Fibroblast of skin of right quadriceps (primary cell): ENCODE data around the gene RAB17.
A peak's percentile ranks its signal among the peaks of the same experiment; 100 is the strongest.
"Not testable (repeated sequence)": the region's sequence is repeated elsewhere in the genome, so short reads cannot be mapped to it uniquely, and the experiment has no call there.

Experiments used
- DNase-seq: peaks from one replicate; pipeline ENCODE4 v3.0.0-alpha.2; 2013

The RAB17 gene

DNA sequence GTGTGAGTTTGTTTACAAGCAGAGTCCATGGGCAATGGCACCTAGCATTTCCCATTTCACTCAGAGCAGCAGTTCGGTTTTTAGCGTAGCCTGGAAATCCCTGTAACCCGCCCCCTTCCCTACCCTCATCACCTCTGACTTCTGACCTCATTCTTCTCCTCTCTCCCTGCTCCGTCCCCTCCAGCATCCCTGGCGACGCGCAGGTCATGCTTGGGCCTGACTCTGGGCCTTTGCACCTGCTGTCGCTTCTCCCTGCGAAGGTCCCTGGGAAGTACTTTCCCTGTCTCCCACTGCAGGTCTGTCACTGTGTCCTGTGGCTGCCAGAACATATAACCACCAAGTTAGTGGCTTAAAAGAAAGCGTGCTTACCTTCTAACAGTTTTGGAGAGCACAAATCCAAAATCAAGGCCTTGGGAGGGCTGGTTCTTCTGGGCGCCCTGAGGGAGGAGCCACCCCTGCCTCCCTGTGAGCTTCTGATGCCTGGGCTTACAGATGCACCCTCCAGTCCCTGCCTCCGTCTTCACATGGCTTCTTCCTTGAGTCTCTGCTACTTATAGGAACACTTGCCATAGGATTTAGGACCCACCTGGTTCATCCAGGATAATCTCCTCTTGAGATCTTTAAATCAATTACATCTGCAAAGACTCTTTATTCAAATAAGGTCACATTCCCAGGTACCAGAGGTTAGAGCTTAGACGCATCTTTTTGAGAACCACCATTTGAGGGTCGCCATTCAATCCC lies 8.1 kb upstream of the RAB17 start:
- DNase-seq = no peak

DNA sequence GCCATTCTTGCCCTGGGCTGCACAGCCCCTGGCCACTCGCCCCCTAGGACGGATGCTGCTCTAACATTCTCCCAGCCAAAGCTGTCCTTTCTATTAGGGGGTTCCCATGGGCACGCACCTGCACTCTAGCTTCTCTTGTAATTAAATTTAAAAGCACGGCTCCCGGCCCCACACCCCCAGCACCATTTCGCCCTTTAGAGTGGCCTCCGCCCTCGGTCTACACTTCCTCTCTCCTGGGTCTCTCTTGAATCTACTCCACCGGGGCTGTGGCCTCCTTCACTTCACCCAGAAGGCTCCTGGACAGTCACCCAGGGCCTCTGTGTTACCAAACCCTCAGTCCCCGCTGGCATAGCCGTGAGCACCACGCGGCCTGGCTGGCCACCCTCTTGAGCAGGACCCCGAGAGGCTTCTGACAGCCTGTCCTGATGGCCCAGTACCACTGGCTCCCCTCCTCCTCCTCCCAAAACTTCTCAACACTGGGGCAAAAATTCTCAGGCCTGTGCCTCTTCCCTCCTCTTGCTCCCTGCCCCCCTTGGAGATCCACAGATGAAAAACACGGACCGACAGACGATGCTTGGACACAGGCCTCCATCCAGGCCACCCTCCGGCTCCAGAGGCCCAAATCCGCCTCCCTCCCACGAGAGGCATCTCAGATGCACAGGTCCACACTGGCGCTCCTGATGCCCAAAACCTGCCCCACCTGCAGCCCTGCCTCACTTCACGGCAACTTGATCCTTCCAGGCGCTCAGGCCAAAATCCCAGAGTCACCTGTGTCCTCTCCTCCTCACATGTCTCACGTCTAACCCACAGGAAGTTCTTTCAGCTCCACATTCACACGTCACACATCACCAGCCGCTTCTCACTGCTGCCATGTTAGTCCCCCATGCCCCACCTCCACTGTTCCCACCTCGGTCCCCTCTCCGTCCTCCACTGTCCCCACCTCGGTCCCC lies 6.9 kb upstream of the RAB17 start:
- DNase-seq = no peak

DNA sequence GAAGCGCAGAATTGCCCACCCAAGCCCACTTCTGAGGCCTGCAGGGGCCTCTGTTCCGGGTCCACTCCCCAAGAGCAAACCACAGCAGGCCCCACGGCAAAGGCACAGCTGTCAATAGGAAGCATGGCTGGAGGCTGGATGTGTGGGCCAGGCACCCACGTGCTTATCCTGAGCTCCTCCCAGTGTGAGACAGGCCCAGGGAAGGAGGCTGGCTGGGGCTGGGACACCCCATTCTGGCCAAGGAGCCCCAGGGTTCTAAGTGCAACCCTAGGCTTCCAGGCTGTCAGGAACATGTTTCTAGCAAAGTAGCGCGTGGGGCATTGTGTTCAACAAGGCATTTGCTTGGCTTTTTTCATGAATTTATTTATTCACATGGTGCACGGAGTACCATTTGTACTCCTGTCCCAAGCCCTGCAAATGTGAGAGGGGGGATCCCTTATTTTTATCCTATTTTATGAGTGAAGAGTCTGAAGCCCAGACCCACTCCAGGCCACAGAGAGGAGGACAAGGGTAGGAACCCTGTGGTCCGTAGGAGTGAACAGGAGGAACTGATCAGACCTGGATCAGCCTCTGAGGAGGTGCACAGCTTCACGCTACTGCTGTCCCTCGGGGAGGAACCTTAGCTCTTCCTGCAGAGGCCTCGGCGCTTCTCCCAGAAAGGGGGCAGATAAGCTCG lies 6.1 kb upstream of the RAB17 start:
- no peak for DNase-seq

DNA sequence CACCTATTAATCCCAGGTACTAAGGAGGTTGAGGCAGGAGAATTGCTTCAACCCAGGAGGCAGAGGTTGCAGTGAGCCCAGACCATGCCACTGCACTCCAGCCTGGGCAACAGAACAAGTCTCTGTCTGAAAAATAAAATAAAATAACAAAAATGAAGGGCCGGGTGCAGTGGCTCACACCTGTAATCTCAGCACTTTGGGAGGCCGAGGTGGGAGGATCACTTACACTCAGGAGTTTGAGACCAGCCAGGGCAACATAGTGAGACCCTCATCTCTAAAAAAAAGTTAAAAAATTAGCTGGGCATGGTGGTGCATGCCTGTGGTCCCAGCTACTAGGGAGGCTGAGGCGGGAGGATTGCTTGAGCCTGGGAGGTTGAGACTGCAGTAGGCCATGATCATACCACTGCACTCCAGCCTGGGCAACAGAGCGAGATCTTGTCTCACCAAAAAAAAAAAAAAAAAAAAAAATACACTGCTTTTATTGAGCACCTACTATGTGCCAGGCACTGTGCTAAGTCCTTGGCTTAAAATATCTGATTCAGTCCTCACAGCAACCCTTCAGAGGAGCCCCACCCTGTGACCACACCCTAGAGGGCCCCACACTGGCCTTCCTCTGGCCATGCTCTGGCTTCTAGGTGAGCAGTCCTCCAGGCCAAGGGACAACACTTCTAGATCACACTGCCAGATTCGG lies 5.4 kb upstream of the RAB17 start:
- DNase-seq = not testable (repeated sequence)

DNA sequence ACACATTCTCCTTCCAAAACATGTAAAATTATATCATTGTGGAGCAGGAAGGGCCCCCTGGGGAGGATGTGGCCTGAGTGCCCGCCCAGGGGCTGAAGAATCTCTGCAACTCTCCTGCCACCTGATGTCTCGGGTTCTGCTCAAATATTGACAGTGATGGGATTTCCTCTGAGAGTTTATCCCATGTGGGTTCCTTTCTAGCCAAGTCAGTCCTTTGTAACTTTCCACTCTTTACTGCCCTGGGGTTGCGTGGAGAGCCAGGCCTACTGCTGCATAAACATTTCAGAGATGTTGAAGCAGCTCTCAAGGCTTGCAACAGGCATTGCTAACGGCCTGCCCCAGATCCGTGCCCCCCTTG lies 4.0 kb upstream of the RAB17 start:
- DNase-seq = no peak

DNA sequence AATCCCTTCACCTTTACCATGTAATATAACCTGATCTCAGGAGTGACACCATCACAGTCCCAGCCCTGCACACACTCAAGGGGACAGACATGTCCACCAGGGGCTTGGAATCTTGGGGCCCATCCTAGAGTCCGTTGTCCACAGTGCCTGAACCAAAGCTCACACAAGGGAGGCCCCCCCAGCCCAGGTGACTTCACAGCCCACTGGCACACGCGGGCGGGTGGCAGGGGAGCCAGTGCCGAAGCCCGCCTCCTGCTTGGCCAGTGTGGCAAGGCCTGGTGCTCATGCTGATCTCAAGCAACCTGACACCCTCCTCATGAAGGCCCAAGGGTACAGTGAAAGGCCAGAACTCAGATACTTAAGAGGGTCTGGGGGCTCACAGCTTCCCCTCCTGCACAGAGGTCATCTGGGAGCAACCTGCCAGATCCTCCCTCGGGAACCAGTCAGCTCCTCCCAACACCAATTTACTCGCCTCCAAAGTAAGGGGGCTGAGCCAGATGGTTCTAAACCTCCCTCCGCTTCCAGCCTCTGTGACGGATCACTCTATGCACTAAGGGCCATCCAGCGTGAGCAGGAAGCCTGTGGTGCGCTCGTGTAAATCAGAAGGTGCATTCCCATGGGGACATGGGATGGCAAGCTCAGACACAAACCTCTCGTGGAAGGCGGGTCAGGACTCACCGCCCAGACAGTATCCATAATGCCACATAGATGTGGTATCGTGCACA lies 3.2 kb upstream of the RAB17 start:
- DNase-seq = no peak

DNA sequence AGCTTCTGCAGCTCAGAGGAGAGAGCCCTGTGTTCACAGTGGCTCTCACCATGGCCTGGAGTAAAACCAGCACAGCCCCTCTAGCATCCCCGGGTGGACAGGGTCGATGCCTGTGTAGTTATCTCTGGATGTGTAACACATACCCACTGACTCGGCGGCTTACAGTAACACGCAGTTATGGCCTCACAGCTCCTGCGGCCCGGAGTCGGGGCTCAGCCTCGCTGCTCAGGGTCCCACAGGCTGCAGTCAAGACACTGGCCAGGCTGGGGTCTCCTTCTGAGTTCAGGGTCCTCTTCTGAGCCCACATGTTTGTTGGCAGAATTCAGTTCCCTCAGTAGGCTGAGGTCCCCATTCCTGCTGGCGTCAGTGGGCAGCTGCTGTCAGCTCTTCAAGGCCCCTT lies 2.5 kb upstream of the RAB17 start:
- DNase-seq = no peak

DNA sequence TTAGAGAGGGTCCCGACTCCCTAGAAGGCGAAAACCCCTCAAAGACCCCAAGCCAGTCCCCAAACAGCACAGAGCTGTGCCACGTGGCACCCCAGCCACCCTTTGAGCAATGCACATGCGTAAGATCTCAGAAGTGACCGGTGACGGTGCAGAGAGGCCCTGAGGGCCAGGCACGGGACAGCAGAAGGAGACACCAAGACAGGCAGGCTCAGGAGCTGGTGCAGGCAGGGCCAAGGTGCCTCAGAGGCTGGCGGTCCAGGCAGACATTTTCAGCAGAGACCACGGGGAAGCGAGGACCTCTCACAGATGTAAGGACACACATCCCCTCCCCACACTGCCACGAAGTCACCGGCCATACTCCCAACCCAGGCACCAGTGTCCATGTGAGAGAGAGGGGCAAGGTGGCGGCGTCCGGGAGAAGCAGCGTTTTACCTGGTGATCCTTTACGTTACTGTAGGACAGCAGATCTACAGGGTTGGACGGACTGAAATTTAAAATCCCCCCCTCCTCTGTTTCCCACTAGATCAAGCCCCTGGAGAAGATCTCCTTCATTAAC lies 2.0 kb upstream of the RAB17 start:
- no peak for DNase-seq

DNA sequence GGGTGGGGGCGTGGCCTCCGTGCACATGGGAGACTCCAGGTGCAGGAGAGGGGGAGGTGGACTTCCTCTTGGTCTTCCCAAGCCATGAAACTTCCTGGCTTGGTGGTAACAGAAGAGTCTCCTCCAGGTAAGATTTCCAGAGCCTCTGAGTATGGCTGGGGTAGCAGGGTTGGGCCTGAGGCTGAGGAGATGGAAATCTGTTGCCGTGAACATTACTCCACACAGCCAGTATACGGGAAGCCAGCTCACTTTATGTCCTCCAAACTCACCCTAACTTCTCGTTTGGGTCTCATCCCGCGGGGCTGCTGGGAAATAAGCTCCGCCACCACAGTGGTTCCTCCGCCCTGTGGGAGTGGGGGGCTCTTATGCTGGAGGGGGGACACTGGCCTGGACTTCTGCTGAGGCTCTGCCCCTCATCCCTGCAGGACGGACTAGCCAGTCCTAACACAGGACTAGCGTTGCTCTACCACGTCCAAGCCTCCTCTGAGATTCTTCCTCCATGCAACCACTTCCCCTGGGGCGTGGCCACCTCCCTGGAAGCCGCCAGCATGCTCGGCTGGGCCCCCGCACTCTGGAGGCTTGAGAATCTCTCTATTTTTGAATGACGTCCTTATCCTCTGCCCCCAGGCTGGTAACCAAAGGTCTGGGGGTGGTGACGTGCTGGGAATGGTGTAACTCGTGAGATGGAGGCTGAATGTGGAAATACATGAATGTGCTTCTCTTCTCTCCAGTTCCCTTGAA lies 777 bp upstream of the RAB17 start:
- DNase-seq = no peak

DNA sequence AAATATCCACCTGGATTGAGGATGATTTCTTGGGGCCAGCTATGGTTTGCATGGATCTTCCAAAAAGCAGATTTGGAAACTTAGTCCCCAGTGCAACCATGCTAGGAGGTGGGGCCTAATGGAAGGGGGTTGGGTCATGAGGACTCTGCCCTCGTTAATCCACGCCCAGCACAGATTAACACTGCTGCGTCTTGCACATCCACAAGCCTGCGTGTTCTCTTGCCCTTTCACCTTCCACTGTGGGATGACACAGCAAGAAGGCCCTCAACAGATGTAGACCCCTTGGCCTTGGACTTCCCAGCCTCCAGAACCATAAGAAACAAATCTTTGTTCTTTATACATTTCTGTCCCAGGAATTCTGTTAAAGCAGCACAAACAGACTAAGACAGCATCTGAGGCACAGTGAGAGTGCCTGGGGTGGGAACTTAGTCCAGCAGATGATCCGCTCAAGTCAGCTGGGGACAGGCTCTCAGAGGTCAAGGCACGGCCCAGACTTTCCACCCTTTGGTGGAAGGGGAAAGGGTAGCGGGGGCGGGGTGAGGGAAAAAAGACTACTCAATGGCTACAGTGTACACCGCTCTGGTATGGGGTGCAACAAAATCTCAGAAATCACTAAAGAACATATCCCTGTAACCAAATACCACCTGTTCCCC lies 2.4 kb downstream of the RAB17 start:
- DNase-seq = no peak

DNA sequence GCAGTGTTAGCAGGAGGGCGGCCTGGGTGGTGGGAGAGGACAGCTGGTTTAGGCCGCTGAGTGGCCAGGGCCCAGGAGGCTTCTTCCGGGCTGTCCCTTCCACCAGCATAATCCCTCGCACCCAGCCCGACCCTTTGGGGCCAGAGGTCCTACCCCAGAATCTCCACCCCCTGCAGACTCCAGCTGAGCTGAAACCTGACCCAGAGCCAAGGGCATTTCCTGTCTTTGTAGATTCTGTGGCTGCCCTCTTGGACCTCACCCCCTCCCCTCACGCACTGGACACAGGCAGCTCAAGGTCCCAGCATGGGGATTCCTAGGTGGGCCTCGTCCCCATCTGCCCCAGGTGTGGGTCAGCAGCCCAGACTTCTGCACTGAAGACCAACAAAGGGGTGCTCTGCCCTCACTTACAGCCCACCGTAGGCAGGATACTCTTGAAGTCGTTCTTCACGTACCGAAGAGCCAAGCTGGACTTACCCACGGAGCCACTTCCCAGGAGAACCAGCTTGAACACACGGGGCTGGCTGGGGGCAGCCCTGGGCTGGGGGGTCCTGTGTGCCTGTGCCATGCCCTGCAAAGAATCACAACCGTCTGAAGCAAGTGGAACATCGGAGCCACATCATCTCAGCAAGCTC lies 4.8 kb downstream of the RAB17 start:
- DNase-seq = no peak

DNA sequence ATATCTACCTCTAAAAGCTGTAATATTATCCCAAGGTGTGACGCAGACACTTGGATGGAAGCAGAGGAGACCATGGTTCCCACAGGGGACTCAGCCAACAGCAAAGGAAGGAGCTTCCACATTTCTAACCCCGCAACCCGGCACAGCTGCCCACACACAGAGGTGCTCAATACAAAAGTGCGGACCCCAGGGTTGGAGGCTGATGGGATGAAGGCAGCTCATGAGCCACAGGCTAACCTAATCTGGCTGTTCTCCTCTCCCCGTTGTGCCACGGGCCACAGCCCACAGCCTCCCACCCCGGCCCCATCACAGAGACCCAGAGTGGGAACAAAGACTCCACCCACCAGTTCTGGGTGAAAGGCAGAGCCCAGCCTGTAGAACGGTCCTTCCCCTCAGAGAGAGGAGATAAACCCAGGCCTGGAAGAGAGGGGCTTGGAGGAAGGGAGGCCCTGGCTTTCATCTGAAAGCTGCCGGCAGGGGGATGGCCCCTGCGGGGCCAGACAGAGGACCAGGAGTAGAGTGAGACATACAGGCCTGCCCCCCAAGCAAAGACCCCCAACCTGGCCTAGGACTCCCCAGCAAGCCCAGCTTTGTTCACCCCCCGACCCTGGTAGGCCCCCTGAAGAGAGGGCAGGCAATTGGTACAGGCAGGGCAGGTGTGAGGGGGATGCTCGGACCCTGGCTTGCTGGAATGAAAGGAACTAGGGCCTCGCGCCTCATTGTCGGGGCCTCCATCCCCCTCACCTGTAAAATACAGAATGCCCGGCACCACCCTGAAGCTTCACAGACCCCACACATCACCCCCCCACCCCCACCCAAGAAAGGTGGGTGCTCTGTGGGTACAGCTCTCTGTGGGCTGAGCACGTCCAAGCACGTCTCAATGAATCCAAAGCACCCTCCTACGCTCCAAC lies 6.9 kb downstream of the RAB17 start:
- no peak for DNase-seq

DNA sequence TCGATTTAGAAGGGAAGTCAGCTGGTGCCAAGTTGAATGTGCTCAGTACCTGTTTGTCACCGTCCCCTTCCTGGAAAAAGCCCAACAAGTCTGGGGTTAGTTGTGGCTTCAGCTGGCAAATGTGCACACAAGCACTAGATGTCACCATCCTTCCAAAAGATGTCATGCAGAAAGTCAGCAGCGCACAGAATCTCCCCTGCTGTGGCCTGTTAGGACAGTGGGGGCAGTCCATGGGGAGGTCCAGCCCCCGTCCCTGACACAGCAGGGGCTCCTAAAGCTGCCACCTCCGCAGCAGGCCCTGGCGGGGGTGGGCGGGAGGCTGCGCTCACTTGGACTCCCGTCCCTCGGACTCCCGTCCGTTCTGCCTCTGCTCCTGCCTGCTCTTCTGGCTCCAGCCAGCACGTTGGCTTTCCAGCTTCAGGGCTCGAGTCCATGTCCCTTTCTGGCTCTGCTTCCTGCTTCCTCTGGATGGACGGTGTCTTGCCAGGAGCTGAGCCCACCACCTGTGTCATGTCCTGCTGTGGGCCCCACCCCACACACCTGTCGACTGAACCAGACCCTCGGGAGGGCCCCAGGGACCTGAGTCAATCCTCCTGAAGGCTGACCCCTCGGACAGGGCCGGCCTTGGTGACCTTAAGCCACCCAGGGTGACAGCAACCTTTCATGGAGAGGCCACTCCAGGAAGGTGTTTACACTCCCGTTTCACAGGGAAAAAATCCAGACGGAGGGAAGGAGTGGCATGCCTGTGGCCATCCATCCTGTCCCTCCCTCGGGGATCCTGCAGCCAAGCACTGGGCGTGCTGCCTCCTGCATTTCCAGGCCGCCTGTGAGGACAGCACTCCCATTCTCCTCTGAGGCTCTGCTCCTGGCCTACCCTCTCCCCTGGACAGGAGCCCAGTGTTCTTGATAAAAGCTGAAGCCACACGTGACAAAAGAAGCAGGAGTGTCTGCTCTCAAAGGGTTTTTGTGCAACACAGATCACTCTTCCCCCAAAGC lies 8.5 kb downstream of the RAB17 start:
- DNase-seq = peak; percentile 68

DNA sequence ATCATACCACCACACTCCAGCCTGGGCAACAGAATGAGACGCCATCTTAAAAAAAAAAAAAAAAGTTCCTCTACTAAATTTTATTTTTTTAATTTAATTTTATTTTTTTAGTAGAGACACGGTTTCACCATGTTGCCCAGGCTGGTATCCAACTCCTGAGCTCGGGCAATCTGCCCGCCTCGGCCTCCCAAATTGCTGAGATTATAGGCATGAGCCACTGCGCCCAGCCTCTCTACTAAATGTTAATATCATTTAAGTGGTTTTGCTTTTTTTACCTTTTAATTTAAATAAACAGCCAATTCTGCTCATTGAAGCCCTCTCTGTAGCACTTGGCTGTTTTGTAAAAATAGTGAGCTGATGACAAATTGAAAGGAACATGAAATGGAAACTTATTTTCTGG lies 9.2 kb downstream of the RAB17 start:
- DNase-seq = no peak

DNA sequence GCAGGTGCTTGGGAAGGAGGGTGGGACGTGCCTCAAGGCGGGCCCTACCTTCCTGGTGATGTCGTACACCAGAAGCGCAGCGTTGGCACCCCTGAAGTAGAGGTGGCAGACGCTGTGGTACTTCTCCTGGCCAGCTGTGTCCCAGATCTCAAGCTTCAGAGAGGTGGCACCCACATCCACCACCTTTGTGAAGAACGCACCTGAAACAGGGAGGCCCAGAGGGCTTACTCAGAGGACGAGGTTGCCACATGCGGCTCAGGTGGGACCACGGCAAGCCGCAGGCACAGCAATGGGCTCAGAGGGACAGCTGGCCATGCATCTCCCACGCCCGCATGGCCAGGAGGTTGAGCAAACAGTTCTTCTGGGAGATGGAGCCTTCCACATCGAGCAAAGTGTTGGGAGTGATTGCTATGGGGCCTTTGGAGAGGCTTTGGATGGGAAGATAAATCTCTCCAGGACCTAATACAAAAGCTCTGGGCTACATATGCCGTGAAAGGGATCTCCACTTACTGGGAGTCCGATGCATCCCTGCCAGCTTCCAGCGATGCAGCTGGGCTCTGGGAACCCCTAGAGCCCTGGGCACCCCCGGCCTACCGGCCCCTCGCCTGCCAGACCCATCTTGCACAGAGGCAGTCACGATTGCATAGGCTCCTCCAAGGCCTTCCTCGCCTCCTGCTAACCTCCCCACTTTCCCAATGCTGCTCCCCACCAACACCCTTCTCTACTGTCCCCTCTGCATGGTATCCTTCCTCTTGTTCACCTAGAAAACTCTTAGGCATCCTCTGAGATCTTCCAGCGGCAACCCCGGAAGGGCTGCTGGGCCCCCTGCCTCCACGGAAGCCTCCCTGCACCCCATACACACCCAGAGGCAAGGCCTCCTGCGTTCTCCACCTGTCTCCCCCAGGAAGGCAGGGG lies 12.3 kb downstream of the RAB17 start:
- no peak for DNase-seq

DNA sequence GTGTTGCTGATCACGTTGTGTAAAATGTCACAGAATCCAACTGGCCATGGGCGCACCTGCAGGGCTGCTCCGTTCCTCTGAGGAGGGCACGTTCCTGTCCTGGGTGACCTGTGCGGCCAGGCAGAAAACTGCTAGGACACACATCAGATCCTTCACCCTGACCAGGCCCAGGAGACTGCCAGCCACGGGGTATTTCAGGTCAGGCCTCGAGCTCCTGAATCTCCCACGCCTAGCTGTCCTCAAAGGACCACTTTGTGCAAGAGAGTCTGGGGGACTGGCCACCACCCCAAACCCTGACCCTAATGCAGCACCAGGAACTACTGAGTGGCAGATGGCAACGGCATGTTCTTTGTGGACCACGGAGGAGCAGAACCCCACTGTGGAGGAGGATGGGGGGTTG lies 13.1 kb downstream of the RAB17 start:
- DNase-seq = no peak

DNA sequence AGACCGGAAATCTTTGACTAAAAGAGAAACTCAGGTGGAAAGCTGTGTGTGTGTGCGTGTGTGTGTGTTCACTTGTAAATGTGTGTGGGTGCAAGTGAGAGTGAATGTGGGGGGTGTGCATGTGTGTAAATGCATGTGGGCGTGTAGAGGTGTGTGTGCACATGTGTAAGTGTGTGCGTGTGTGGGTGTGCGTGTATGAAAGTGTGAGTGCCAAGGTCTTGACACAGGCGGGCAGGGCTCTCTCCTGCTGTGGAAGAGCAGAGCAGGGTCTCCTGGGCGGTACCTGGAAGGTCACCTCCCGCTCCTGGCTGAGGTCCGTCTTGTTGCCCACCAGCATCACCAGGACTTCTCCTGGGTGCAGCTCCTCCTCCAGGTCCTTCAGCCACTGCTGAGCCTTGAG lies 13.6 kb downstream of the RAB17 start:
- DNase-seq = no peak
